Testis (tissue), 2 donors: ENCODE data around the gene GALNT5.

Source experiments
- POLR2A ChIP-seq: fragments of 450-650 bp; IDR thresholded peaks from one replicate; pipeline ENCODE4 v1.6.1; 2017; ENCODE audit warnings: antibody characterized with exemption, mild to moderate bottlenecking, moderate library complexity
- TF ChIP-seq, protein P1 (sequence below), 3 experiments: fragments of 450-650 bp in 2 of 3; fragments of 200-600 bp in 1 of 3; sonication (generic) in 1 of 3; IDR thresholded peaks; one replicate each; pipeline ENCODE4 v1.5.1; 2016 to 2019; ENCODE audit warnings: antibody characterized with exemption in 3 of 3, mild to moderate bottlenecking in 2 of 3, moderate library complexity in 1 of 3

DNA sequence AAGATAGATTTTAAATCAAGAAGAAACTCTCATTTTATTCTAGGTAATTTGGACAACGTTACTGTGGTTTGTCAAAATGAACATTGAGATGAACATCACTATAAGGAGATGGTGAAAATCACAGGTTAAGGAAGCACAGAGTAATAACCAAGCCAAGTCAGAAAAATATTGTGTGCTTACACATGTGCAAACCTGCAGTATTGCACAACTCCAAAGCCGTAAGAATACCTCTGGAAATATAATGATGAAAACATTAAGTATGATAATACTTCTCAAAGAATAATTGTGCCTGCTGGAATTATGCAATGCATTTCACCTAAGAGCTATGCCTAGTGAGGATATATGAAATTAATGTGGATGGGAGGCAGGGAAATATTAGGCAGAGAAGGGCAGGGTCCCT lies 21.1 kb upstream of the GALNT5 start:
- TF ChIP-seq, protein P1, sequence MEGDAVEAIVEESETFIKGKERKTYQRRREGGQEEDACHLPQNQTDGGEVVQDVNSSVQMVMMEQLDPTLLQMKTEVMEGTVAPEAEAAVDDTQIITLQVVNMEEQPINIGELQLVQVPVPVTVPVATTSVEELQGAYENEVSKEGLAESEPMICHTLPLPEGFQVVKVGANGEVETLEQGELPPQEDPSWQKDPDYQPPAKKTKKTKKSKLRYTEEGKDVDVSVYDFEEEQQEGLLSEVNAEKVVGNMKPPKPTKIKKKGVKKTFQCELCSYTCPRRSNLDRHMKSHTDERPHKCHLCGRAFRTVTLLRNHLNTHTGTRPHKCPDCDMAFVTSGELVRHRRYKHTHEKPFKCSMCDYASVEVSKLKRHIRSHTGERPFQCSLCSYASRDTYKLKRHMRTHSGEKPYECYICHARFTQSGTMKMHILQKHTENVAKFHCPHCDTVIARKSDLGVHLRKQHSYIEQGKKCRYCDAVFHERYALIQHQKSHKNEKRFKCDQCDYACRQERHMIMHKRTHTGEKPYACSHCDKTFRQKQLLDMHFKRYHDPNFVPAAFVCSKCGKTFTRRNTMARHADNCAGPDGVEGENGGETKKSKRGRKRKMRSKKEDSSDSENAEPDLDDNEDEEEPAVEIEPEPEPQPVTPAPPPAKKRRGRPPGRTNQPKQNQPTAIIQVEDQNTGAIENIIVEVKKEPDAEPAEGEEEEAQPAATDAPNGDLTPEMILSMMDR (IDR thresholded peaks at IDR 0.05): no peak
- no peak for TF ChIP-seq POLR2A
